H1 (cell line): ENCODE data around the gene MYADM. TPM values are rescaled to one million over a fixed set of nuclear protein-coding genes. Genes with fewer than 3 reads are reported as not detected.

Experiments used
- SAP30 ChIP-seq: fragments of 300-600 bp; sonication (generic); IDR thresholded peaks from 2 replicates; pipeline ENCODE4 v1.7.1; 2012; ENCODE audit warnings: low read length, moderate library complexity, mild to moderate bottlenecking, inconsistent platforms; ENCODE audit not compliant: insufficient read depth, insufficient replicate concordance
- polyA plus RNA-seq, 7 experiments: library from polyadenylated mRNA; depleted of rRNA in 3 of 7; stranded (reverse) in 5 of 7; unstranded in 2 of 7; fragments of >200 nt in 5 of 7; fragments of 200-250 nt in 2 of 7; gene quantifications; 1 replicate in 5 of 7; 2 replicates in 1 of 7; 4 replicates in 1 of 7; pipeline versions ENCODE4 v1.2.1 to v1.2.3, GENCODE V29; 2011 to 2013; ENCODE audit warnings: missing spikeins in 2 of 7, mixed read lengths in 2 of 7
- total RNA-seq: library from RNA; stranded (reverse); fragmentation: NEBNext Ultra II Directional; extraction: Animal tissue kit (Norgen Biotek cat#: 25700); gene quantifications from 2 replicates; pipeline ENCODE4 v1.2.1, GENCODE V29; 2021

Gene MYADM
- total and polyA plus RNA-seq, 2 of the 8 experiments (the other 6 are each of a cell fraction or from before 2014, with no cell fraction given): 70.1 to 74.2 TPM

DNA sequence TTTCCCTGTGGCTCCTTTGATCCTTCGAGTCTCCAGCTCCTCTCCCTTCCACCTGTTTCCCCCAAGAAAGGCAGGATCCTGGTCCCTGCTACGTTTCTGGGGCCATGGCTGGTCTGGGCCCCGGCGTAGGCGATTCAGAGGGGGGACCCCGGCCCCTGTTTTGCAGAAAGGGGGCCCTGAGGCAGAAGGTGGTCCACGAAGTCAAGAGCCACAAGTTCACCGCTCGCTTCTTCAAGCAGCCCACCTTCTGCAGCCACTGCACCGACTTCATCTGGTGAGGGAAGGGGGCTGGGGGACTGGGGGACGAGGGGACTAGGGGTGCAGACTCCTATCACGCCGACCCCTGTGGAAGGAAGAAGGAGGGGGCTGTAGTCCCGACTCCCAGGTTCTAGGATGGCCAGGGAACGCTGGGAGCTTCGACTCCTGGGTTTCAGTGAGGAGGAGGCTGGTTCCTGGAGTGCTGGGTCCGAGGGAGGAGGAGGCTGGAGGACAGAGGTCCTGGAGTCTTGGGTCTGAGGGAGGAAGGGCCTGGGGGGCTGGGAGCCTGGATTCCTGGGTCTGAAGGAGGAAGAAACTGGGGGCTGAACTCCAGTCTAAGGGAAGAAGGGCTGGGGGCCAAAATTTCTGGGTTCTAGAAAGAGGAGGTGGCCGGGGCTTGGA, 14.8 kb downstream of the MYADM start (continued):
- peak; percentile 31 for TF ChIP-seq SAP30
